GM12878 (cell line): Measurements from ENCODE around the gene DOCK9. TPM values are rescaled to one million over a fixed set of nuclear protein-coding genes. Genes with fewer than 3 reads are reported as not detected.

ENCODE experiments used
- ATAC-seq: fragments of 200-7000 bp; cut with Tn5 transposase; 3 replicates; pipeline ENCODE4 v1.9.1; 2020; ENCODE audit warnings: mild to moderate bottlenecking, moderate library complexity
- Bru-seq: library from RNA; stranded (reverse); fragments of 400-500 nt; gene quantifications from one replicate; lab custom pipeline; 2021; lab: Mats Ljungman, UMichigan
- BruChase-seq, 2 experiments: library from RNA; stranded (reverse); fragments of 400-500 nt; gene quantifications; one replicate each; lab custom pipeline; 2021; lab: Mats Ljungman, UMichigan
- BruUV-seq: library from RNA; stranded (reverse); fragments of 400-500 nt; replicated peaks from 2 replicates; lab custom pipeline; 2021; lab: Mats Ljungman, UMichigan
- CTCF ChIA-PET: fragments of 300-600 bp; sonication (Branson Sonifier 250); formaldehyde crosslinking; extraction: SDS; loops from one replicate; lab custom pipeline; 2021; ENCODE audit warnings: inconsistent platforms; lab: Yijun Ruan, JAX
- POLR2A ChIA-PET: fragments of 350-600 bp; formaldehyde crosslinking; extraction: SDS; loops from one replicate; lab custom pipeline; 2021; ENCODE audit warnings: inconsistent platforms; lab: Charles Lee
- RAD21 ChIA-PET: fragments of 300-600 bp; sonication (Branson Sonifier 250); formaldehyde crosslinking; loops from one replicate; lab custom pipeline; 2023; ENCODE audit warnings: antibody characterized with exemption; ENCODE audit not compliant: unreplicated experiment; lab: Charles Lee
- SMC1A ChIA-PET: fragments of 300-600 bp; sonication (Branson Sonifier 250); formaldehyde crosslinking; loops from one replicate; lab custom pipeline; 2023; ENCODE audit not compliant: unreplicated experiment, uncharacterized antibody; lab: Charles Lee
- DNase-seq: peaks from one replicate; pipeline ENCODE4 v3.0.0-alpha.2; 2011; ENCODE audit warnings: low read depth, low spot score
- FAIRE-seq: peaks from 3 replicates; lab custom pipeline; 2011; peaks lifted over from hg19 to GRCh38; lab: Jason Lieb, UNC
- H2AFZ ChIP-seq: 2 replicates; pipeline ENCODE4 v1.6.0; 2011; ENCODE audit warnings: low read depth, low read length, control low read depth; ENCODE audit not compliant: control insufficient read depth
- H3K27ac ChIP-seq: 2 replicates; pipeline ENCODE4 v1.5.1; 2011; ENCODE audit warnings: control low read depth; ENCODE audit not compliant: control insufficient read depth, insufficient read depth
- H3K27me3 ChIP-seq, 2 experiments: replicated peaks in 1 of 2; 2 replicates each; pipeline versions ENCODE4 v1.6.0 to v1.6.1; 2011; ENCODE audit warnings: low read length in 1 of 2; ENCODE audit not compliant: control insufficient read depth in 2 of 2, insufficient read depth in 2 of 2
- H3K36me3 ChIP-seq, 2 experiments: 2 replicates each; pipeline ENCODE4 v1.5.1; 2011; ENCODE audit warnings: low read length in 1 of 2; ENCODE audit not compliant: control insufficient read depth in 2 of 2, insufficient read depth in 2 of 2
- H3K4me1 ChIP-seq: 2 replicates; pipeline ENCODE4 v1.6.1; 2011; ENCODE audit warnings: mild to moderate bottlenecking, low read length, moderate library complexity, mixed read lengths; ENCODE audit not compliant: control insufficient read depth, insufficient read depth
- H3K4me2 ChIP-seq: 2 replicates; pipeline ENCODE4 v1.6.0; 2011; ENCODE audit warnings: control low read depth; ENCODE audit not compliant: control insufficient read depth, insufficient read depth
- H3K4me3 ChIP-seq: fragments of 200-600 bp; sonication (generic); 2 replicates; pipeline ENCODE4 v1.5.1; 2016
- H3K79me2 ChIP-seq: 2 replicates; pipeline ENCODE4 v1.6.0; 2011; ENCODE audit warnings: low read length; ENCODE audit not compliant: control insufficient read depth, insufficient read depth
- H3K9ac ChIP-seq: 2 replicates; pipeline ENCODE4 v1.8.0; 2011; ENCODE audit warnings: low read length, control low read depth, mixed read lengths; ENCODE audit not compliant: control insufficient read depth, insufficient read depth
- H3K9me3 ChIP-seq: replicated peaks from 3 replicates; pipeline ENCODE4 v1.5.1; 2011; ENCODE audit warnings: mild to moderate bottlenecking, low read length; ENCODE audit not compliant: control insufficient read depth, insufficient read depth
- H4K20me1 ChIP-seq: 2 replicates; pipeline ENCODE4 v1.6.0; 2011; ENCODE audit not compliant: control insufficient read depth, insufficient read depth
- BACH1 ChIP-seq: fragments of 450-650 bp; IDR thresholded peaks from 2 replicates; pipeline ENCODE4 v1.6.1; 2017; ENCODE audit warnings: mild to moderate bottlenecking, borderline replicate concordance
- CBFB ChIP-seq: IDR thresholded peaks from 2 replicates; pipeline ENCODE4 v1.6.1; 2016; ENCODE audit warnings: antibody characterized with exemption, low read depth
- CBX3 ChIP-seq: fragments of 200-600 bp; sonication (generic); IDR thresholded peaks from 2 replicates; pipeline ENCODE4 v1.6.1; 2016; ENCODE audit warnings: low read depth, borderline replicate concordance
- CEBPB ChIP-seq, 2 experiments: fragments of 150-350 bp in 1 of 2; IDR thresholded peaks; 2 replicates each; pipeline ENCODE4 v1.6.1; 2012 to 2014; ENCODE audit warnings: low read depth in 2 of 2, low read length in 2 of 2, borderline replicate concordance in 1 of 2, inconsistent platforms in 1 of 2
- CHD2 ChIP-seq: IDR thresholded peaks from 2 replicates; pipeline ENCODE4 v1.6.1; 2011; ENCODE audit warnings: low read depth, low read length, improper control_type of control experiment, borderline replicate concordance
- EED ChIP-seq: sonication (generic); IDR thresholded peaks from 2 replicates; pipeline ENCODE4 v1.6.1; 2016; ENCODE audit warnings: antibody characterized with exemption, low read depth
- HDAC2 ChIP-seq: fragments of 200-600 bp; sonication (generic); IDR thresholded peaks from 2 replicates; pipeline ENCODE4 v1.6.1; 2017
- JUND ChIP-seq: IDR thresholded peaks from 2 replicates; pipeline ENCODE4 v1.6.1; 2012; ENCODE audit warnings: low read depth, mild to moderate bottlenecking, low read length, improper control_type of control experiment, moderate library complexity
- KAT2A ChIP-seq: conservative IDR thresholded peaks from 2 replicates; pipeline ENCODE4 v1.6.1; 2011; ENCODE audit warnings: low read depth, low read length; ENCODE audit not compliant: control insufficient read depth
- MAX ChIP-seq: IDR thresholded peaks from 2 replicates; pipeline ENCODE4 v1.6.1; 2012; ENCODE audit warnings: low read depth, low read length, improper control_type of control experiment
- MLLT1 ChIP-seq: fragments of 450-650 bp; IDR thresholded peaks from 2 replicates; pipeline ENCODE4 v1.6.1; 2016; ENCODE audit warnings: mild to moderate bottlenecking
- MTA3 ChIP-seq: IDR thresholded peaks from 2 replicates; pipeline ENCODE4 v1.6.1; 2012; ENCODE audit warnings: low read length, inconsistent platforms, borderline replicate concordance
- NR2C1 ChIP-seq: fragments of 450-650 bp; IDR thresholded peaks from 2 replicates; pipeline ENCODE4 v1.6.1; 2017; ENCODE audit warnings: antibody characterized with exemption, mild to moderate bottlenecking, moderate library complexity
- NRF1 ChIP-seq: conservative IDR thresholded peaks from 2 replicates; pipeline ENCODE4 v1.6.1; 2011; ENCODE audit warnings: mild to moderate bottlenecking, low read depth, low read length, improper control_type of control experiment
- PAX5 ChIP-seq: IDR thresholded peaks from 2 replicates; pipeline ENCODE4 v1.6.1; 2011; ENCODE audit warnings: low read depth, low read length, borderline replicate concordance
- PML ChIP-seq: IDR thresholded peaks from 2 replicates; pipeline ENCODE4 v1.6.1; 2012; ENCODE audit warnings: low read length, inconsistent platforms
- RELA ChIP-seq: fragments of 450-650 bp; IDR thresholded peaks from 2 replicates; pipeline ENCODE4 v1.8.0; 2014; ENCODE audit warnings: borderline replicate concordance; ENCODE audit not compliant: partially characterized antibody
- RFX5 ChIP-seq: IDR thresholded peaks from 2 replicates; pipeline ENCODE4 v1.6.1; 2011; ENCODE audit warnings: low read depth, low read length, improper control_type of control experiment
- YBX1 ChIP-seq: fragments of 450-650 bp; IDR thresholded peaks from 2 replicates; pipeline ENCODE4 v1.6.1; 2016; ENCODE audit warnings: antibody characterized with exemption
- ZSCAN29 ChIP-seq: fragments of 450-650 bp; IDR thresholded peaks from 2 replicates; pipeline ENCODE4 v1.6.1; 2017; ENCODE audit warnings: mild to moderate bottlenecking, moderate library complexity
- WGBS: methylation state at CpG from one replicate; pipeline ENCODE4 v1.1.6; 2016; ENCODE audit warnings: low lambda C conversion rate; ENCODE audit not compliant: insufficient replicate concordance, insufficient coverage; ENCODE audit errors: missing lambda C conversion rate; 5-methylcytosine and 5-hydroxymethylcytosine counted together
- in situ Hi-C: fragments of 300-500 bp; cut with MboI; formaldehyde crosslinking; loops from 9 replicates; pipeline ENCODE4 v1.14.3; 2018; ENCODE audit warnings: mixed read lengths
- intact Hi-C: fragments of 100-400 bp; cut with micrococcal nuclease; formaldehyde crosslinking; loops from one replicate; pipeline ENCODE4 v1.14.2; 2022; ENCODE audit not compliant: unreplicated experiment
- long read RNA-seq, 2 experiments: library from polyadenylated mRNA; unstranded; transcript quantifications; one replicate each; pipeline ENCODE4 v2.0.0, GENCODE V29; 2019 to 2020
- polyA minus RNA-seq, 3 experiments: library from RNA; depleted of rRNA, polyadenylated mRNA; stranded (reverse); fragments of >200 nt; gene quantifications; 2 replicates each; pipeline ENCODE4 v1.2.3, GENCODE V29; 2011
- polyA plus RNA-seq, 11 experiments: library from polyadenylated mRNA; depleted of rRNA in 4 of 11; unstranded in 6 of 11; stranded (reverse) in 5 of 11; fragments of >200 nt; fragmentation: Nextera tagmentation in 4 of 11; fragmentation: Illumina TruSeq in 1 of 11; extraction: Ambion mirVana in 4 of 11; extraction: Trizol in 1 of 11; gene quantifications; 1 replicate in 1 of 11; 2 replicates in 10 of 11; pipeline versions ENCODE4 v1.2.1 to v1.2.3, GENCODE V29; 2011 to 2016; ENCODE audit warnings: inconsistent platforms in 2 of 11, missing spikeins in 2 of 11, low read depth in 1 of 11
- total RNA-seq, 4 experiments: library from RNA; depleted of rRNA in 3 of 4; stranded (reverse); fragments of >200 nt in 3 of 4; fragmentation: Illumina TruSeq in 1 of 4; extraction: Trizol in 1 of 4; gene quantifications; 2 replicates each; pipeline versions ENCODE4 v1.2.1 to v1.2.3, GENCODE V29; 2013 to 2021

The DOCK9 gene
- 2.5 and 6.7 TPM in 2 replicates for total RNA-seq (2013; cell fraction: nucleolus; rRNA removed)
- total RNA-seq (2014; rRNA removed) (0.73 and 2.6 TPM in 2 replicates), total RNA-seq (2014; rRNA removed; fragmentation: Illumina TruSeq; extraction: Trizol) (1.1 and 1.2 TPM in 2 replicates), total RNA-seq (2021) (1.5 TPM in 2 replicates), polyA plus RNA-seq (2011; rRNA removed) (2.0 and 2.9 TPM in 2 replicates), polyA plus RNA-seq (2014; fragmentation: Illumina TruSeq; extraction: Trizol) (0.90 and 0.95 TPM in 2 replicates), polyA plus RNA-seq (2014; fragmentation: Nextera tagmentation; extraction: Ambion mirVana) (under 1 TPM; 0.09 to 0.19 TPM), polyA plus RNA-seq (2014; rRNA removed) (0.67 and 1.2 TPM in 2 replicates), polyA plus RNA-seq (2016; fragmentation: Nextera tagmentation; extraction: Ambion mirVana) (under 1 TPM; 0.48 to 0.75 TPM), polyA minus RNA-seq (2011; rRNA and poly(A)+ RNA removed) (2.7 and 4.4 TPM in 2 replicates), Bru-seq, nascent RNA (percentile 28 among the genes with signal in this experiment), BruChase-seq, experiment 1, labeled RNA remaining after a 6-hour chase (percentile 30 among the genes with signal in this experiment), BruChase-seq, experiment 2, labeled RNA remaining after a 2-hour chase (percentile 29 among the genes with signal in this experiment)
- polyA plus RNA-seq (2011; ENCODE audit: low read depth), result 5.2 TPM
- polyA plus RNA-seq (2011; cell fraction: cytosol; rRNA removed), result 1.4 and 1.8 TPM in 2 replicates
- 3.2 and 6.4 TPM in 2 replicates for polyA plus RNA-seq (2011; cell fraction: nucleus; rRNA removed)
- 6.1 and 6.6 TPM in 2 replicates for polyA plus RNA-seq (2012)
- 1.6 and 3.2 TPM in 2 replicates for polyA minus RNA-seq (2011; cell fraction: cytosol; rRNA and poly(A)+ RNA removed)
- polyA minus RNA-seq (2011; cell fraction: nucleus; rRNA and poly(A)+ RNA removed), result 2.9 and 5.0 TPM in 2 replicates
- long read RNA-seq, experiment 1, result 0 reads
- long read RNA-seq, experiment 2, partial matches to known transcripts, result 1 of 5 reads
- long read RNA-seq, experiment 2, other reads (novel, unspliced or antisense), result 4 of 5 reads

GRCh38 chr13:98977568-98978265, at the start of gene DOCK9:
Gene DOCK9, minus strand, starts transcription at chr13:98978064. Its CDS starts 155 bp downstream, at chr13:98977909.
- no peak for TF ChIP-seq MLLT1
- TF ChIP-seq KAT2A, result no peak
- no peak for TF ChIP-seq HDAC2
- TF ChIP-seq NR2C1, result no peak
- no peak for TF ChIP-seq CEBPB (IDR thresholded peaks at IDR 0.05; ENCODE audit: borderline replicate concordance in 1 of 2, low read depth in 2 of 2, low read length in 2 of 2)
- TF ChIP-seq RELA, result no peak
- no peak for TF ChIP-seq JUND
- TF ChIP-seq CHD2, result no peak
- TF ChIP-seq PAX5, result no peak
- TF ChIP-seq CBX3, result no peak
- TF ChIP-seq EED, result no peak
- TF ChIP-seq RFX5, result no peak
- no peak for TF ChIP-seq CBFB
- no peak for TF ChIP-seq YBX1
- no peak for TF ChIP-seq MTA3
- TF ChIP-seq ZSCAN29, result no peak
- TF ChIP-seq NRF1, result no peak
- TF ChIP-seq PML, result no peak
- TF ChIP-seq MAX, result no peak
- TF ChIP-seq BACH1, result no peak
- no peaks in the 10 kb centered on the region for H3K9me3 ChIP-seq
- no peaks in the 10 kb centered on the region for H3K79me2 ChIP-seq
- in situ Hi-C loops (no loop called here), intact Hi-C loops (no loop called here)
- CTCF ChIA-PET, result no interaction called here
- FAIRE-seq (no peak), ATAC-seq (no peak), DNase-seq (no peak)
- no peaks in the 10 kb centered on the region for H4K20me1 ChIP-seq
- no peak within 1 kb of the TSS for H2AFZ ChIP-seq
- WGBS, result 55% methylated on average over 16 of the region's 16 CpGs
- no peak within 1 kb of the TSS for H3K9ac ChIP-seq
- H3K4me2 ChIP-seq, result no peak within 1 kb of the TSS
- no TSS peak for BruUV-seq
- no peak within 1 kb of the TSS for H3K4me3 ChIP-seq
- POLR2A ChIA-PET, result no interaction called here
- peaks cover 4% of the 10 kb centered on the region for H3K4me1 ChIP-seq
- H3K36me3 ChIP-seq, result no peaks in the 10 kb centered on the region
- H3K27ac ChIP-seq, result no peak within 1 kb of the TSS
- RAD21 ChIA-PET, result no interaction called here
- SMC1A ChIA-PET, result interaction anchor here (1.0 to 1.1 kb wide), 2 partner anchors 42 to 56 kb away, joined by 3 read pairs; no protein-coding TSS in a partner anchor
- no peaks in the 10 kb centered on the region for H3K27me3 ChIP-seq
